Measurements from ENCODE around the gene PWWP3B.
"Not testable (repeated sequence)": the region's sequence is repeated elsewhere in the genome, so short reads cannot be mapped to it uniquely, and the experiment has no call there.

The PWWP3B gene

GRCh38 chrX:106168107-106168506 is at the start of gene PWWP3B:
Gene PWWP3B (plus strand): TSS chrX:106168305. CDS start chrX:106205433, 37,128 bp downstream.
- DNase-seq: no peak

- no peak for DNase-seq
Measured at GRCh38 chrX:106139048-106139447, 29.1 kb upstream of the PWWP3B start.

- no peak for DNase-seq
Measured at GRCh38 chrX:106144755-106145639, 23.1 kb upstream of the PWWP3B start.

- DNase-seq: no peak
Measured at GRCh38 chrX:106150701-106151100, 17.4 kb upstream of the PWWP3B start.

- no peak for DNase-seq
Measured at GRCh38 chrX:106159861-106160282, 8.2 kb upstream of the PWWP3B start.

GRCh38 chrX:106170318-106170717 is 2.2 kb downstream of the PWWP3B start:
- DNase-seq: no peak

- DNase-seq: no peak
Measured at GRCh38 chrX:106171293-106171820, 3.3 kb downstream of the PWWP3B start.

GRCh38 chrX:106177106-106177981 is 9.2 kb downstream of the PWWP3B start:
- no peak for DNase-seq

GRCh38 chrX:106177982-106178321 is 9.8 kb downstream of the PWWP3B start:
- no peak for DNase-seq

- no peak for DNase-seq
Measured at GRCh38 chrX:106178826-106179225, 10.7 kb downstream of the PWWP3B start.

- DNase-seq: not testable (repeated sequence)
Measured at GRCh38 chrX:106183685-106184084, 15.6 kb downstream of the PWWP3B start.

- no peak for DNase-seq
Measured at GRCh38 chrX:106201502-106202178, 33.5 kb downstream of the PWWP3B start.

GRCh38 chrX:106203315-106203714 is 35.2 kb downstream of the PWWP3B start:
- DNase-seq: no peak

- no peak for DNase-seq
Measured at GRCh38 chrX:106208154-106208553, 40.0 kb downstream of the PWWP3B start.

Measured in activated effector memory CD4-positive, alpha-beta T cell treated with Interleukin-2 at 50 U/mL for 16 hours (primary cell).